NT2/D1 (cell line): ENCODE results near the gene PDE7B.

ENCODE experiments used
- DNase-seq: peaks from one replicate; pipeline ENCODE4 v3.0.0-alpha.2; 2011; ENCODE audit warnings: low read depth, low spot score
- H3K27me3 ChIP-seq: 2 replicates; pipeline ENCODE4 v1.6.0; 2011; ENCODE audit warnings: mild to moderate bottlenecking; ENCODE audit not compliant: insufficient read length, insufficient read depth
- H3K36me3 ChIP-seq: 2 replicates; pipeline ENCODE4 v1.6.1; 2011; ENCODE audit warnings: mild to moderate bottlenecking, low read length, mixed read lengths; ENCODE audit not compliant: insufficient read depth, insufficient read length
- H3K4me1 ChIP-seq: 2 replicates; pipeline ENCODE4 v1.5.1; 2011; ENCODE audit not compliant: insufficient read depth, insufficient read length
- H3K4me3 ChIP-seq: 2 replicates; pipeline ENCODE4 v1.5.1; 2011; ENCODE audit warnings: low read depth; ENCODE audit not compliant: insufficient read length
- H3K9ac ChIP-seq: 2 replicates; pipeline ENCODE4 v1.6.0; 2011; ENCODE audit warnings: low read depth; ENCODE audit not compliant: insufficient read length
- H3K9me3 ChIP-seq: 2 replicates; pipeline ENCODE4 v1.5.1; 2011; ENCODE audit warnings: mild to moderate bottlenecking, low read length; ENCODE audit not compliant: insufficient read depth
- SUZ12 ChIP-seq: IDR thresholded peaks from 2 replicates; pipeline ENCODE4 v1.6.1; 2011; ENCODE audit not compliant: insufficient read length, insufficient read depth; ENCODE audit errors: extremely low read depth
- YY1 ChIP-seq: IDR thresholded peaks from 2 replicates; pipeline ENCODE4 v1.6.1; 2011; ENCODE audit not compliant: insufficient read length, insufficient read depth
- ZNF274 ChIP-seq: IDR thresholded peaks from 2 replicates; pipeline ENCODE4 v1.6.1; 2011; ENCODE audit warnings: mild to moderate bottlenecking, low read depth, low read length

PDE7B gene

GRCh38 chr6:136076496-136076895, 225.0 kb downstream of the PDE7B start:
- Histone ChIP-seq H3K36me3 (no peaks in the 10 kb centered on the region), H3K4me1 (no peaks in the 10 kb centered on the region), H3K4me3 (no peak overlapping the region), H3K27me3 (no peaks in the 10 kb centered on the region), H3K9ac (no peak overlapping the region), H3K9me3 (no peaks in the 10 kb centered on the region)
- TF ChIP-seq YY1 (no peak), ZNF274 (no peak), SUZ12 (no peak)
- DNase-seq, result no peak

GRCh38 chr6:136077834-136078576, 226.5 kb downstream of the PDE7B start:
- no peaks in the 10 kb centered on the region for H3K27me3 ChIP-seq
- H3K36me3 ChIP-seq, result no peaks in the 10 kb centered on the region
- TF ChIP-seq ZNF274, result no peak
- no peak for TF ChIP-seq YY1
- no peak for TF ChIP-seq SUZ12
- no peaks in the 10 kb centered on the region for H3K4me1 ChIP-seq
- H3K9ac ChIP-seq, result no peak overlapping the region
- no peaks in the 10 kb centered on the region for H3K9me3 ChIP-seq
- no peak for DNase-seq
- no peak overlapping the region for H3K4me3 ChIP-seq

GRCh38 chr6:136079701-136080565, 228.4 kb downstream of the PDE7B start:
- Histone ChIP-seq H3K36me3 (no peaks in the 10 kb centered on the region), H3K27me3 (no peaks in the 10 kb centered on the region), H3K9me3 (no peaks in the 10 kb centered on the region), H3K4me1 (no peaks in the 10 kb centered on the region), H3K9ac (no peak overlapping the region), H3K4me3 (no peak overlapping the region)
- TF ChIP-seq SUZ12 (no peak), ZNF274 (no peak), YY1 (no peak)
- DNase-seq, result no peak

- DNase-seq, result no peak
- TF ChIP-seq YY1 (no peak), ZNF274 (no peak), SUZ12 (no peak)
- Histone ChIP-seq H3K27me3 (no peaks in the 10 kb centered on the region), H3K4me1 (no peaks in the 10 kb centered on the region), H3K4me3 (no peak overlapping the region), H3K9ac (no peak overlapping the region), H3K36me3 (no peaks in the 10 kb centered on the region), H3K9me3 (no peaks in the 10 kb centered on the region)
Measured at GRCh38 chr6:136083540-136083939, 232.0 kb downstream of the PDE7B start.

GRCh38 chr6:136084403-136084802, 232.9 kb downstream of the PDE7B start:
- DNase-seq, result no peak
- Histone ChIP-seq H3K36me3 (no peaks in the 10 kb centered on the region), H3K9me3 (no peaks in the 10 kb centered on the region), H3K4me1 (no peaks in the 10 kb centered on the region), H3K9ac (no peak overlapping the region), H3K27me3 (no peaks in the 10 kb centered on the region), H3K4me3 (no peak overlapping the region)
- TF ChIP-seq SUZ12 (no peak), ZNF274 (no peak), YY1 (no peak)

- TF ChIP-seq YY1, result no peak
- TF ChIP-seq SUZ12, result no peak
- TF ChIP-seq ZNF274, result no peak
- no peaks in the 10 kb centered on the region for H3K36me3 ChIP-seq
- H3K9ac ChIP-seq, result no peak overlapping the region
- DNase-seq, result no peak
- H3K4me1 ChIP-seq, result no peaks in the 10 kb centered on the region
- no peak overlapping the region for H3K4me3 ChIP-seq
- H3K27me3 ChIP-seq, result no peaks in the 10 kb centered on the region
- H3K9me3 ChIP-seq, result no peaks in the 10 kb centered on the region
Measured at GRCh38 chr6:136085370-136086115, 234.0 kb downstream of the PDE7B start.

DNA sequence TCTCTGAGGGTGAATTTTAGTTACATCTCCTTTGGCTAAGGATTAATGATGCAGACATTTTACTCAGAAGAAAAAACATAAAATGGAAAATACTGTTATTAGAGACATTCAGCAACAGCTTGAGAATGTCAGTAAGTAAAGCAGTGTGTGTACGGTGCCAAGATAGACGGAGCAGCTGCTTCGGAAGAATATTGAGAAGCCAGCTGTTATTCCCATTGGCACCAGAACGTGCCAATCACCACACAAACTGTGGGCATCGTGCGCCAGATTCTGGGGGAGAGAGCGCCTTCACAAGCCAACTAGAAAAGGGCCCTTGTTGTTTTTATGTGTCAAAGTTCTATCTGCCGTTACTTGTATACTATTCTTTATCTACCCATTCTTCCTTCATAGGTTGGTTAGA, 235.2 kb downstream of the PDE7B start:
- no peaks in the 10 kb centered on the region for H3K9me3 ChIP-seq
- DNase-seq, result no peak
- no peaks in the 10 kb centered on the region for H3K27me3 ChIP-seq
- no peaks in the 10 kb centered on the region for H3K4me1 ChIP-seq
- TF ChIP-seq SUZ12 (no peak), ZNF274 (no peak)
- no peaks in the 10 kb centered on the region for H3K36me3 ChIP-seq
- no peak overlapping the region for H3K9ac ChIP-seq
- no peak overlapping the region for H3K4me3 ChIP-seq
